ENCODE measurements around the gene C20orf144. TPM values are rescaled to one million over a fixed set of nuclear protein-coding genes. Genes with fewer than 3 reads are reported as not detected.

C20orf144 gene
- total RNA-seq, 5 donors from 2014 or later (not counting 1 experiment from before 2014, with no cell fraction given) = 0.16 to 0.26 (median 0.22) TPM; not detected in 1

- no peaks in the 10 kb centered on the region for H3K36me3 ChIP-seq (ENCODE audit: control insufficient read depth in 2 of 2, extremely low read depth in 1 of 2, insufficient read depth in 1 of 2, low read length in 1 of 2)
- no peak overlapping the region for H3K4me3 ChIP-seq (ENCODE audit: control insufficient read depth in 1 of 2, extremely low read depth in 1 of 2, low read length in 1 of 2)
- peak; percentile 43 to 72 (median 64) for ATAC-seq (replicated peaks in 1 of 4)
- H3K27me3 ChIP-seq (replicated peaks in 1 of 2; ENCODE audit: control insufficient read depth in 2 of 2, extremely low read depth in 1 of 2, insufficient read depth in 2 of 2, low read length in 1 of 2) = no peaks in the 10 kb centered on the region
- H3K27ac Mint-ChIP-seq = peak overlapping the region; percentile 89 to 93
- ChIA-PET CTCF (interaction anchor here in 1 of 2 donors (0.9 to 1.3 kb wide), 3 partner anchors 12 to 125 kb away, joined by 4 to 6 read pairs (median 5); partner anchors contain the start of gene C20orf144), POLR2A (interaction anchor here (0.6 kb wide), 2 partner anchors 121 to 942 kb away, joined by 4 read pairs; no protein-coding TSS in a partner anchor)
- no peaks in the 10 kb centered on the region for H3K27me3 Mint-ChIP-seq
- H3K4me1 Mint-ChIP-seq = peaks cover 36 to 52% (median 48%) of the 10 kb centered on the region in 3 donors
- peak overlapping the region; percentile 39 for H3K27ac ChIP-seq (ENCODE audit: low read length)
- WGBS (ENCODE audit: insufficient coverage) = 56% methylated on average over 17 of the region's 20 CpGs
- H3K9me3 ChIP-seq = no peaks in the 10 kb centered on the region
- H3K4me3 Mint-ChIP-seq = peak overlapping the region in 1 of 3 donors; percentile 61
- peak in 18 of 35 experiments; percentile 11 to 72 (median 26) for DNase-seq
- H3K9me3 Mint-ChIP-seq = no peaks in the 10 kb centered on the region
- H3K4me1 ChIP-seq (ENCODE audit: control insufficient read depth in 1 of 2, extremely low read depth in 1 of 2, insufficient read depth in 2 of 2, low read length in 2 of 2) = peaks cover 23 to 46% of the 10 kb centered on the region in 2 experiments
- no peaks in the 10 kb centered on the region for H3K36me3 Mint-ChIP-seq
Measured at GRCh38 chr20:33679758-33680485, 17.8 kb downstream of the C20orf144 start.

GRCh38 chr20:33680686-33681085, 18.6 kb downstream of the C20orf144 start:
- ATAC-seq (replicated peaks in 1 of 4) (no peak), DNase-seq (no peak)
- ChIA-PET POLR2A (interaction anchor here in 1 of 2 donors (0.6 kb wide), 1 partner anchor 943 kb away, joined by 4 read pairs; no protein-coding TSS in a partner anchor), CTCF (no interaction called here)
- 100% methylated on average over 1 of the region's 2 CpGs for WGBS (ENCODE audit: insufficient coverage)
- Mint-ChIP-seq H3K27me3 (no peaks in the 10 kb centered on the region), H3K9me3 (no peaks in the 10 kb centered on the region), H3K4me1 (peaks cover 31 to 55% (median 47%) of the 10 kb centered on the region in 3 donors), H3K27ac (peak overlapping the region; percentile 46 to 71), H3K4me3 (no peak overlapping the region), H3K36me3 (no peaks in the 10 kb centered on the region)
- Histone ChIP-seq H3K27me3 (replicated peaks in 1 of 2; ENCODE audit: control insufficient read depth in 2 of 2, extremely low read depth in 1 of 2, insufficient read depth in 2 of 2, low read length in 1 of 2) (no peaks in the 10 kb centered on the region), H3K4me1 (ENCODE audit: control insufficient read depth in 1 of 2, extremely low read depth in 1 of 2, insufficient read depth in 2 of 2, low read length in 2 of 2) (peaks cover 25 to 47% of the 10 kb centered on the region in 2 experiments), H3K27ac (ENCODE audit: low read length) (no peak overlapping the region), H3K9me3 (no peaks in the 10 kb centered on the region), H3K36me3 (ENCODE audit: control insufficient read depth in 2 of 2, extremely low read depth in 1 of 2, insufficient read depth in 1 of 2, low read length in 1 of 2) (no peaks in the 10 kb centered on the region), H3K4me3 (ENCODE audit: control insufficient read depth in 1 of 2, extremely low read depth in 1 of 2, low read length in 1 of 2) (no peak overlapping the region)

GRCh38 chr20:33681288-33681687, 19.2 kb downstream of the C20orf144 start:
- Mint-ChIP-seq H3K27me3 (no peaks in the 10 kb centered on the region), H3K4me1 (peaks cover 31 to 55% (median 47%) of the 10 kb centered on the region in 3 donors), H3K4me3 (no peak overlapping the region), H3K27ac (peak overlapping the region in 1 of 2 donors; percentile 70), H3K36me3 (no peaks in the 10 kb centered on the region), H3K9me3 (no peaks in the 10 kb centered on the region)
- ChIA-PET CTCF (no interaction called here), POLR2A (no interaction called here)
- whole genome bisulfite sequencing (ENCODE audit: insufficient coverage) = 85% methylated on average over 3 of the region's 5 CpGs
- no peaks in the 10 kb centered on the region for H3K27me3 ChIP-seq (replicated peaks in 1 of 2; ENCODE audit: control insufficient read depth in 2 of 2, extremely low read depth in 1 of 2, insufficient read depth in 2 of 2, low read length in 1 of 2)
- H3K36me3 ChIP-seq (ENCODE audit: control insufficient read depth in 2 of 2, extremely low read depth in 1 of 2, insufficient read depth in 1 of 2, low read length in 1 of 2) = no peaks in the 10 kb centered on the region
- ATAC-seq (replicated peaks in 1 of 4) = no peak
- no peak overlapping the region for H3K4me3 ChIP-seq (ENCODE audit: control insufficient read depth in 1 of 2, extremely low read depth in 1 of 2, low read length in 1 of 2)
- no peaks in the 10 kb centered on the region for H3K9me3 ChIP-seq
- DNase-seq = no peak
- no peak overlapping the region for H3K27ac ChIP-seq (ENCODE audit: low read length)
- peaks cover 25 to 47% of the 10 kb centered on the region in 2 experiments for H3K4me1 ChIP-seq (ENCODE audit: control insufficient read depth in 1 of 2, extremely low read depth in 1 of 2, insufficient read depth in 2 of 2, low read length in 2 of 2)

GRCh38 chr20:33681728-33682353, 19.7 kb downstream of the C20orf144 start:
- H3K4me3 ChIP-seq (ENCODE audit: control insufficient read depth in 1 of 2, extremely low read depth in 1 of 2, low read length in 1 of 2) = no peak overlapping the region
- H3K36me3 ChIP-seq (ENCODE audit: control insufficient read depth in 2 of 2, extremely low read depth in 1 of 2, insufficient read depth in 1 of 2, low read length in 1 of 2) = no peaks in the 10 kb centered on the region
- H3K27me3 Mint-ChIP-seq = no peaks in the 10 kb centered on the region
- no peaks in the 10 kb centered on the region for H3K27me3 ChIP-seq (replicated peaks in 1 of 2; ENCODE audit: control insufficient read depth in 2 of 2, extremely low read depth in 1 of 2, insufficient read depth in 2 of 2, low read length in 1 of 2)
- H3K9me3 ChIP-seq = no peaks in the 10 kb centered on the region
- H3K27ac ChIP-seq (ENCODE audit: low read length) = no peak overlapping the region
- CTCF ChIA-PET = no interaction called here
- DNase-seq = no peak
- WGBS (ENCODE audit: insufficient coverage) = 55% methylated on average over 7 of the region's 9 CpGs
- no peaks in the 10 kb centered on the region for H3K9me3 Mint-ChIP-seq
- no peaks in the 10 kb centered on the region for H3K36me3 Mint-ChIP-seq
- H3K4me1 Mint-ChIP-seq = peaks cover 36 to 56% (median 50%) of the 10 kb centered on the region in 3 donors
- H3K4me1 ChIP-seq (ENCODE audit: control insufficient read depth in 1 of 2, extremely low read depth in 1 of 2, insufficient read depth in 2 of 2, low read length in 2 of 2) = peaks cover 28 to 51% of the 10 kb centered on the region in 2 experiments
- POLR2A ChIA-PET = no interaction called here
- H3K27ac Mint-ChIP-seq = peak overlapping the region in 1 of 2 donors; percentile 70
- no peak for ATAC-seq (replicated peaks in 1 of 4)
- H3K4me3 Mint-ChIP-seq = no peak overlapping the region

- Histone ChIP-seq H3K4me3 (ENCODE audit: control insufficient read depth in 1 of 2, extremely low read depth in 1 of 2, low read length in 1 of 2) (no peak overlapping the region), H3K4me1 (ENCODE audit: control insufficient read depth in 1 of 2, extremely low read depth in 1 of 2, insufficient read depth in 2 of 2, low read length in 2 of 2) (peaks cover 29 to 37% of the 10 kb centered on the region in 2 experiments), H3K9me3 (no peaks in the 10 kb centered on the region), H3K36me3 (ENCODE audit: control insufficient read depth in 2 of 2, extremely low read depth in 1 of 2, insufficient read depth in 1 of 2, low read length in 1 of 2) (no peaks in the 10 kb centered on the region), H3K27ac (ENCODE audit: low read length) (no peak overlapping the region), H3K27me3 (replicated peaks in 1 of 2; ENCODE audit: control insufficient read depth in 2 of 2, extremely low read depth in 1 of 2, insufficient read depth in 2 of 2, low read length in 1 of 2) (no peaks in the 10 kb centered on the region)
- Mint-ChIP-seq H3K4me1 (peaks cover 26 to 53% (median 49%) of the 10 kb centered on the region in 3 donors), H3K27me3 (no peaks in the 10 kb centered on the region), H3K9me3 (no peaks in the 10 kb centered on the region), H3K36me3 (no peaks in the 10 kb centered on the region), H3K27ac (peak overlapping the region; percentile 39), H3K4me3 (peak overlapping the region; percentile 52 to 76 (median 64))
- 67% methylated on average over 5 of the region's 10 CpGs for WGBS (ENCODE audit: insufficient coverage)
- POLR2A ChIA-PET = no interaction called here
- ATAC-seq (replicated peaks in 1 of 4) = no peak
- CTCF ChIA-PET = no interaction called here
- no peak for DNase-seq
Measured at GRCh38 chr20:33684533-33685327, 22.6 kb downstream of the C20orf144 start.
